K562 (cell line): ENCODE data around the gene AUNIP. TPM values are rescaled to one million over a fixed set of nuclear protein-coding genes. Genes with fewer than 3 reads are reported as not detected.
A peak's percentile ranks its signal among the peaks of the same experiment; 100 is the strongest.

ENCODE experiments used
- ARID2 ChIP-seq: fragments of 450-650 bp; IDR thresholded peaks from 2 replicates; pipeline ENCODE4 v1.6.1; 2017; ENCODE audit warnings: antibody characterized with exemption, mild to moderate bottlenecking
- CBX3 ChIP-seq, 2 experiments: IDR thresholded peaks; 1 replicate in 1 of 2; 2 replicates in 1 of 2; pipeline ENCODE4 v1.6.1; 2012; ENCODE audit warnings: inconsistent platforms in 2 of 2, low read length in 2 of 2, borderline replicate concordance in 1 of 2, control low read depth in 1 of 2
- CREB1 ChIP-seq, 2 experiments: sonication (generic) in 1 of 2; formaldehyde crosslinking in 1 of 2; IDR thresholded peaks; 2 replicates each; pipeline versions ENCODE4 v1.6.1 to v1.8.0; 2012 to 2022; ENCODE audit warnings: inconsistent platforms in 1 of 2, mild to moderate bottlenecking in 1 of 2, missing genetic modification reagents in 1 of 2, moderate library complexity in 1 of 2
- E2F3 ChIP-seq: fragments of 250-450 bp; sonication (Bioruptor Pico); IDR thresholded peaks from 2 replicates; pipeline ENCODE4 v1.4.0; 2020; ENCODE audit warnings: mild to moderate bottlenecking
- E4F1 ChIP-seq: fragments of 250-450 bp; sonication (Bioruptor Pico); IDR thresholded peaks from 2 replicates; pipeline ENCODE4 v1.5.0; 2021; ENCODE audit warnings: mild to moderate bottlenecking, borderline replicate concordance
- L3MBTL2 ChIP-seq: fragments of 450-650 bp; IDR thresholded peaks from 2 replicates; pipeline ENCODE4 v1.6.1; 2016; ENCODE audit warnings: mild to moderate bottlenecking, moderate library complexity
- NFRKB ChIP-seq: fragments of 450-650 bp; IDR thresholded peaks from 2 replicates; pipeline ENCODE4 v1.6.1; 2016; ENCODE audit warnings: low read depth
- SMAD1 ChIP-seq: fragments of 150-350 bp; IDR thresholded peaks from 2 replicates; pipeline ENCODE4 v1.6.1; 2014; ENCODE audit warnings: low read length, low read depth; ENCODE audit not compliant: partially characterized antibody
- SMARCE1 ChIP-seq: fragments of 450-650 bp; IDR thresholded peaks from 2 replicates; pipeline ENCODE4 v1.7.1; 2016; ENCODE audit warnings: mild to moderate bottlenecking
- TFAM ChIP-seq: fragments of 250-450 bp; sonication (Bioruptor Pico); conservative IDR thresholded peaks from 2 replicates; pipeline ENCODE4 v1.5.0; 2021; ENCODE audit warnings: mild to moderate bottlenecking, moderate library complexity
- TSC22D4 ChIP-seq: fragments of 450-650 bp; IDR thresholded peaks from 2 replicates; pipeline ENCODE4 v1.6.1; 2016; ENCODE audit warnings: missing genetic modification characterization, missing biosample characterization, control low read depth
- XRCC5 ChIP-seq: fragments of 200-400 bp; formaldehyde crosslinking; IDR thresholded peaks from 2 replicates; pipeline ENCODE4 v1.6.1; 2017; ENCODE audit warnings: low read depth, mild to moderate bottlenecking, low read length
- ZNF143 ChIP-seq: sonication (generic); formaldehyde crosslinking; IDR thresholded peaks from 2 replicates; pipeline ENCODE4 v1.9.0; 2022; ENCODE audit warnings: mild to moderate bottlenecking, missing genetic modification reagents
- ZNF174 ChIP-seq: fragments of 250-450 bp; sonication (Bioruptor Pico); IDR thresholded peaks from 2 replicates; pipeline ENCODE4 v1.4.0; 2020; ENCODE audit warnings: mild to moderate bottlenecking
- ZNF445 ChIP-seq: fragments of 250-450 bp; sonication (Bioruptor Pico); IDR thresholded peaks from 2 replicates; pipeline ENCODE4 v1.4.0; 2020; ENCODE audit warnings: low read depth, mild to moderate bottlenecking, moderate library complexity
- ZNF586 ChIP-seq: fragments of 450-650 bp; formaldehyde crosslinking; conservative IDR thresholded peaks from 2 replicates; pipeline ENCODE4 v1.4.0; 2020; ENCODE audit warnings: mild to moderate bottlenecking, moderate library complexity
- polyA plus RNA-seq, 8 experiments: library from polyadenylated mRNA; depleted of rRNA in 4 of 8; stranded (reverse) in 5 of 8; unstranded in 3 of 8; fragments of >200 nt; fragmentation: Nextera tagmentation in 2 of 8; fragmentation: Illumina TruSeq in 1 of 8; extraction: Ambion mirVana in 2 of 8; extraction: Trizol in 1 of 8; gene quantifications; 2 replicates each; pipeline versions ENCODE4 v1.2.1 to v1.2.3, GENCODE V29; 2011 to 2014; ENCODE audit warnings: inconsistent platforms in 1 of 8, missing spikeins in 1 of 8
- total RNA-seq, 7 experiments: library from RNA; depleted of rRNA in 6 of 7; stranded (reverse); fragments of >200 nt in 6 of 7; fragmentation: Illumina TruSeq in 2 of 7; extraction: Trizol in 2 of 7; gene quantifications; 2 replicates each; pipeline versions ENCODE4 v1.2.1 to v1.2.3, GENCODE V29; 2011 to 2021; ENCODE audit warnings: low replicate concordance in 1 of 7
- TF ChIP-seq, protein P1 (sequence below): fragments of 450-650 bp; IDR thresholded peaks from 2 replicates; pipeline ENCODE4 v1.6.1; 2017; ENCODE audit warnings: antibody characterized with exemption
- TF ChIP-seq, protein P2 (sequence below): fragments of 250-450 bp; sonication (Bioruptor Pico); IDR thresholded peaks from 2 replicates; pipeline ENCODE4 v1.5.1; 2021; ENCODE audit warnings: mild to moderate bottlenecking

The AUNIP gene
- total and polyA plus RNA-seq, 9 of the 15 experiments (the other 6 are each of a cell fraction or from before 2014, with no cell fraction given), result 12.1 to 53.8 (median 47.1) TPM

DNA sequence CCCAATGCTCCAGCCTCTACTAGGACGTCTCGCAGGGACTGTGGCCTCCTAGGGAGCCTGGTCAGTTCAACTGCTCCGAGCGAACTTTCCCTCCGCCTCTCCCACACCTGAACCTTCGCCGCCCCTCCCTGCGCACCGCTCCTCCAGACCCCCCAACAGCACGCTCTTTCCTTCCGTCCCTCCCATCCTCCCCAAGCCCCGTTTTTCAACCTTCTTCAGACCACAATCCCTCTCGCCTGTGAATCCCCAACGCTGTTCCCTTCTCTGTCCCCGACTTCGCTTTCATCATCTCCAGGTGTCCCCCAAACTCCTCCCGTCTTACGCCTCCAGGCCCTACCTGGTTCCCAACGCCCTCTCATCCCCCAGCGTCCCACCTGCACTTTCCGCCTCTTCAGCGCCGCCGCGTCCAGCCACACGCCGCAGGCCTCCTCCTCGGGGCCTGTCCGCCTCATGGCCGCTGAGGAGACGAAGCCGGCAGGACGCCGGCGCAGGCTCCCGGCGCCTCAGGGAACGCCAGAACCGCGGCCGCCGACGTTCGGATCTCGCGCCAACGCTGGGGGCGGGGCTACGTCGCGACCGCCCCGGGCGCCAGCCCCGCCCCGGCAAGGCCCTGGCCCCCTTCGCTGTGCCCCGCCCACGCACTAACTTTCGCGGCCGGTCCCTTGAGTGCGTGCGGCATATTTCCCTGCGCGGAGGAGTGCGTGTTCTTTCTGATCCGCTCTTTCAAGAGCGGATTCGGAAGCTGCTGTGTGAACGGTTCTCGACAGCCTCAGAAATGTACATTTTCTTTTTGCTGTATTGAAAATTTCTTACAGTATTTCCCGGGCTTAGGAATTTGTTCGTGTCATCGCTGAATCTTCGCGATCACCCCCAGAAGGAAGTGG lies at the start of gene AUNIP (continued):
- TF ChIP-seq E4F1 (no peak), ZNF445 (CRISPR knock-in tag) (no peak), E2F3 (CRISPR knock-in tag) (peak; percentile 82; the same call in 1 of the 2 replicates), ARID2 (peak; percentile 71), XRCC5 (0 out of 2 replicates have a peak, but pooled peaks have one; percentile 75), NFRKB (peak; percentile 86), SMARCE1 (peak; percentile 59), SMAD1 (peak; percentile 74), CBX3 (IDR thresholded peaks at IDR 0.05; ENCODE audit: borderline replicate concordance in 1 of 2, low read length in 2 of 2) (no peak; a peak in 2 of 3 replicates), L3MBTL2 (peak; percentile 98), CREB1 (IDR thresholded peaks at IDR 0.05) (peak; percentile 78), CREB1 (CRISPR knock-in tag; IDR thresholded peaks at IDR 0.05) (peak; percentile 71), TSC22D4 (tag) (no peak; the same call in 1 of the 2 replicates), TFAM (no peak), ZNF174 (CRISPR knock-in tag) (no peak), ZNF143 (CRISPR knock-in tag) (no peak), ZNF586 (CRISPR knock-in tag) (no peak)
- TF ChIP-seq, protein P1, sequence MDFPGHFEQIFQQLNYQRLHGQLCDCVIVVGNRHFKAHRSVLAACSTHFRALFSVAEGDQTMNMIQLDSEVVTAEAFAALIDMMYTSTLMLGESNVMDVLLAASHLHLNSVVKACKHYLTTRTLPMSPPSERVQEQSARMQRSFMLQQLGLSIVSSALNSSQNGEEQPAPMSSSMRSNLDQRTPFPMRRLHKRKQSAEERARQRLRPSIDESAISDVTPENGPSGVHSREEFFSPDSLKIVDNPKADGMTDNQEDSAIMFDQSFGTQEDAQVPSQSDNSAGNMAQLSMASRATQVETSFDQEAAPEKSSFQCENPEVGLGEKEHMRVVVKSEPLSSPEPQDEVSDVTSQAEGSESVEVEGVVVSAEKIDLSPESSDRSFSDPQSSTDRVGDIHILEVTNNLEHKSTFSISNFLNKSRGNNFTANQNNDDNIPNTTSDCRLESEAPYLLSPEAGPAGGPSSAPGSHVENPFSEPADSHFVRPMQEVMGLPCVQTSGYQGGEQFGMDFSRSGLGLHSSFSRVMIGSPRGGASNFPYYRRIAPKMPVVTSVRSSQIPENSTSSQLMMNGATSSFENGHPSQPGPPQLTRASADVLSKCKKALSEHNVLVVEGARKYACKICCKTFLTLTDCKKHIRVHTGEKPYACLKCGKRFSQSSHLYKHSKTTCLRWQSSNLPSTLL, result peak; percentile 64
- TF ChIP-seq, protein P2, sequence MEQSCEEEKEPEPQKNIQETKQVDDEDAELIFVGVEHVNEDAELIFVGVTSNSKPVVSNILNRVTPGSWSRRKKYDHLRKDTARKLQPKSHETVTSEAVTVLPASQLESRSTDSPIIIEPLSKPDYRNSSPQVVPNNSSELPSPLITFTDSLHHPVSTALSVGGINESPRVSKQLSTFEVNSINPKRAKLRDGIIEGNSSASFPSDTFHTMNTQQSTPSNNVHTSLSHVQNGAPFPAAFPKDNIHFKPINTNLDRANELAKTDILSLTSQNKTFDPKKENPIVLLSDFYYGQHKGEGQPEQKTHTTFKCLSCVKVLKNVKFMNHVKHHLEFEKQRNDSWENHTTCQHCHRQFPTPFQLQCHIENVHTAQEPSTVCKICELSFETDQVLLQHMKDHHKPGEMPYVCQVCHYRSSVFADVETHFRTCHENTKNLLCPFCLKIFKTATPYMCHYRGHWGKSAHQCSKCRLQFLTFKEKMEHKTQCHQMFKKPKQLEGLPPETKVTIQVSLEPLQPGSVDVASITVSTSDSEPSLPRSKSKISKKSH (CRISPR knock-in tag), result no peak
